ENCODE measurements around the gene CCDC28A.
A peak's percentile ranks its signal among the peaks of the same experiment; 100 is the strongest.
"Not testable (repeated sequence)": the region's sequence is repeated elsewhere in the genome, so short reads cannot be mapped to it uniquely, and the experiment has no call there.

The CCDC28A gene

GRCh38 chr6:138773177-138774091 is at the start of gene CCDC28A:
Gene CCDC28A (plus strand): TSS chr6:138773769. CDS start chr6:138776121, 2,352 bp downstream.
- DNase-seq (ENCODE audit: low spot score): peak; percentile 95

- DNase-seq (ENCODE audit: low spot score): no peak
Measured at GRCh38 chr6:138724015-138724414, 49.6 kb upstream of the CCDC28A start.

DNA sequence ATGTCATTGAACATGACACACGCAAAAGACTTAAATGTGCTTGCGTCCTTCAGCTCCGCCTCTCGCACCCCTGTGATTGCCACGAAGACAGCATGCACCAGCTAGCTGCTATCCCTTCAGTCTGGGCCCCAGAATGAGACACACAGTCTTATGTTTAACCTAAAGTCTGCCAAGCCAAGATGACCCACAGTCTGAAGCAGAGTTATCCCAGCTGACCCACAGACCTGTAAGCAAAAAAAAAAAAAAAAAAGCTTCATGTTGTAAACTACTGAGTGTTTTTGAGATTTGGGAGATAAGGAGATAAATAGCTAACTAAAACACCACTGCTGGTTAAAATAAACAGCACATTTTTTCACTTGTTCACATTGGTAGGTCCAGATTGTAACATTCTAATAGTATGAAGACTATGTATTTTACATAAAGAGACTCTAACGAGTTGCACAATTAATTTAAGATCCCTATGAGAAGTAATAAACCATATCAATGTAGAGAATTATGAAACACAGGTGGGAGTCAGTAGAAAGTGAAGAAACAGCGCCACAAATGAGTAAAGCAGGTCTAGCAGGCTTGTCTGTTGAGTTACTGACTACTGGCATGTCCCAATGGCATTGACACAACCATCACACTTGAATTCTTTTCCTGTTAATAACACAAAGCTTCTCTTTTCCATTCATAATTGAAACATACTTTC is 47.4 kb upstream of the CCDC28A start:
- DNase-seq (ENCODE audit: low spot score): no peak

DNA sequence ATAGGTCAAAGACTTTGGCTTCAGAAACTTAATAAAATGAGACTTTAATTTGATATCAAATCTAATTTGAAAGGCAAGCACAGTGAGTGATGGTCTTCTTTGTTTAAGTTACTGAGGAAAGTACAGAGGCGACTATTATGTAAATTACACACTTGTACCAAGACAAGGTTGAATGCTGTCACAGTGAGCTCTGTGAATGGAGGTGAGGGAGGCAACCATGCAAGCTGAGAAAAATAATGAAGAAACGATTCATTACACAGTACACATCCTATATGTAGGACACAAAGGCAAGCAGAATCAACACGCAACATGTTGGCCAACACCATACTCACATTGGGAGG is 46.8 kb upstream of the CCDC28A start:
- no peak for DNase-seq (ENCODE audit: low spot score)

DNA sequence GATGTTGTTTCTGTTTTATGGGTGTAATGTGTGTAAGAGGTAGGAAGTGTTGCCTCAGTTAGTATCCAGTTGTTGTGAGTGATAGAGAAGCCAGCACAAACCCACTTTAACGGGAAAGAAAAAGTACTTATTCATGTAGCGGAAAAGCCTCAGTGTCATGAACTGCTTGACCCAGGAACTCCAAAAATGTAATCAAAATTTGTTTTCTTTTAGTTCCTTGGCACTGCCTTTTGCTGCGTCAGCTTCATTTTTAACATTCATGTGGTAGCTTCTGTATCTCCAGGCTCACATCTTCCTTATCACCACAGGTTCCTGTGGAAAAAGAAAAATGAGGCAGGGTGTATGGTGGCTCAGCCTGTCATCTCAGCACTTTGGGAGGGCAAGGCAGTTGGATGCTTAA is 46.4 kb upstream of the CCDC28A start:
- DNase-seq (ENCODE audit: low spot score): no peak

- DNase-seq (ENCODE audit: low spot score): no peak
Measured at GRCh38 chr6:138728662-138729061, 44.9 kb upstream of the CCDC28A start.

- not testable (repeated sequence) for DNase-seq (ENCODE audit: low spot score)
Measured at GRCh38 chr6:138730037-138730436, 43.5 kb upstream of the CCDC28A start.

DNA sequence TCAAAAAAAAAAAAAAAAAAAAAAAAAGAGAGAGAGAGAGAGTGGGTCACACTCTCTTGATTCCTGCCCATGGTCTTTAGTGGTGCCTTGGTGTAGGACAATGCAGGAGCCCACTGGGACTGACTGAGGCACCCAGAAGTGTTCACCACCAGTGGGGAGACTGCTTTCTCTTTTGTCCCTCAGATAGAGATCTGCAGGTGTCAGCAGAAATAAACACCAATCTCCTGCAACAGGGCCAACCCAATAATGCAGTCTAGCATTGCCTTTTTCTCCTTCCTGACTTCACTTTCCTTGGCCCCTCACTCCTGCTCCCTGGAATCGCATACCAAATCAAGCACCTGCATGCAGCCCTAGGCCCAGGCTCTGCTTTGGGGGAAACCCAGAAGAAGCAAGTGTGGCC is 39.0 kb upstream of the CCDC28A start:
- no peak for DNase-seq (ENCODE audit: low spot score)

DNA sequence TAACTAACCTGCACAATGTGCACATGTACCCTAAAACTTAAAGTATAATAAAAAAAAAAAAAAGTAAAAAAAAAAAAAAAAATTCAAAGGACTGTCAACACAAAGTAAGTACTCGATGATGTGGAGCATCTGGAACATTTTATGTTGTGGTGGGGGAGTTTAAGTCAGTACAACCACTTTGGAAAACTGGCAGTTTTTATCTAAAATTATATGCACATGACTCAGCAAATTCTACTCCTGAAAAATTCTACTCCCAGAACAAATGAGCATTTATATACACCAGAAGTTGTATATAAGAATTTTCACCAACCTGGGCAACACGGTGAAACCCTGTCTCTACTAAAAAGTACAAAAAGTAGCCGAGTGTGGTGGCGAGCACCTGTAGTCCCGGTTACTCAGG is 36.9 kb upstream of the CCDC28A start:
- DNase-seq (ENCODE audit: low spot score): no peak

DNA sequence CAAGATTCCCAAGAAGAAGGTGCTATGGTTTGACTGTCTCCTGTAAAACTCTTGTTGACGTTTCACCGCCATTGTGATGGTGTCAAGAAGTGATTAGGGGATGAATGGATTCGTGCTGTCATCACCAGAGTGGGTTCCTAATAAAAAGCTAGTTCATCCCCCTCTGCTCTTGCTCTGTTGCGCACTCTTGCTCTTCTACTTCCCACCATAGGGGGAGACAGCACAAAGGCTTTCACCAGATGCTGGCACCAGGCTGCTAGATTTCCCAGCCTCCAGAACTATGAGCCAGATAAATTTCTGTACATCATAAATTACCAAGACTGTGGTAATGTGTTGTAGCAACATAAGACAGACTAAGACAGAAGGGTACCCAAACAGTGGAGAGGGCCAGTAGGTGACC is 21.6 kb upstream of the CCDC28A start:
- DNase-seq (ENCODE audit: low spot score): no peak

DNA sequence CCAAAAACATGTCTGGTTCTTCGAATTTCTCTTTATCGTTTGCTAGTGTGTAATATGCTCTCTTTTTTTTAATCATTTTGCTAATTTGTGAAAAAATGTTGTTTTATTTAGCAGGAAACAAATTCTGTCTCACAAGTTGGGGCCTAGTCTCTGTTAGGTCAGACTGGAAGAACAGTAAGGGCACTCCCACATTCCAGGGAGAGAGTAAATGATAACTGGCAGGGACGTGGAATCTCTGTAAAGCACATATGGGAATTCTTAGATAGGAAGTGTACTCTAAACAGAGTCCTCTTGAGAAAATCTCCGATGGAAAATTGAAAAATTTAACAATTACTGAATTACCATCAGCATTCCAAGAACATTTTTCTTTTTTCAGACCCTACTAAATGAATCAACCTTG is 16.4 kb upstream of the CCDC28A start:
- no peak for DNase-seq (ENCODE audit: low spot score)

DNA sequence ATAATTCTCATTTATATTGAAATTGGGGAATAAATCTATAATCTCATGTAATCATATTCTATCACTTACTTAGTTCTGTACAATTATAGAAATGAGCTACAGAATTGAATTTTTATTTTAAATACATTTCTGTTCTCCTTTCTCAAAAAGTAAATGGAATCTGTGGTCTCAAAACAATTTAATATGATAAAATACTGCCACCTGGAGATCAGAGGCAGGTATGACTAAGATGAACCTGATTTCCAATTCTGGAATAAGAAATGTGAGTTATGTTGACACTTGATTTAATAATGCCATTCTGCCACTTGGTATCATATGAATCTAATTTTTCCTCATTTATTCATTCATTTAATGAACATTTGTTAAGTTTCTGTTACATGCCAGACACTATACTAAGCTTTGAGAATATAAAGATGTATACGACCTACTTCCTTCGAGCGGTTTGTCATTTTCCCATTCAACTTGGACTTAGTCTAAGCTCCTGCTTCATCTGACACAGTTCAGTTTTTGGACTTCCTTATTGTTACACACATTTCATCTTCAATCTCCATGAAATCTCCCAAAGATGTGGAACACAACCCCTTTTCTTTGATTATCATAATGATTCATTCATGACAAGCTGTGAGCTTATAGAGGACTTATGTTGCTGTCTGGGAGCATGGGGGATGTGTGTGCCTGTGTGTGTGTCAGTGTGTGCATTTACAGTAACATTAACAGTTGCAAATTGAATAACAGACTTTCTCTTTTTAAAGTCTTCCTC is 7.5 kb upstream of the CCDC28A start:
- peak; percentile 37 for DNase-seq (ENCODE audit: low spot score)

DNA sequence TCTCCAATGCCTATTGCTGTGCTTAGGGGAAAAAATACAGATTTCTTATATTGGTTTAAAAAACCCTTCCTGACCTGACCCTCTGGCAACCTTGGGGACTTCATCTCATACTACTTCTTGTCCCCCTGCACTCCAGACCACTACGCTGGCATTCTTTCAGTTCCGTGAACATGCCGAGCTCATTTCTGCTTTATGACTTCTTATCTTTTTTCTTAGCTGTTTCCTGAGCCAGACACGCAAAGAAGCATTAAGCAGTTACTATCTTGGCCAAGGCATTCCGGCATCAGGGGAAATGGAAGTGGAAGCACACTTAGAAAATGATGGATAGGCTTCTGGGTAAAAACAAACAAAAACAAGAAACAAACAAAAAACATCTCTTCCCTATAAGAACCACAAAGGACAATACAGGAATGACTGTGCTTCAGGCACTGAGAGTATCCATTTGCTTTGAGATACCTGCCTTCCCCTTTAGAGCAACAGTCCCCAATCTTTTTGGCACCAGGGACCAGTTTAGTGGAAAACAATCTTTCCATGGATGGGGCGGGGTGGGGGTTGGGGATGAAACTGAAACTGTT is 4.4 kb upstream of the CCDC28A start:
- DNase-seq (ENCODE audit: low spot score): no peak

GRCh38 chr6:138772596-138773176 is 883 bp upstream of the CCDC28A start:
- no peak for DNase-seq (ENCODE audit: low spot score)

- DNase-seq (ENCODE audit: low spot score): no peak
Measured at GRCh38 chr6:138774370-138774769, 801 bp downstream of the CCDC28A start.

DNA sequence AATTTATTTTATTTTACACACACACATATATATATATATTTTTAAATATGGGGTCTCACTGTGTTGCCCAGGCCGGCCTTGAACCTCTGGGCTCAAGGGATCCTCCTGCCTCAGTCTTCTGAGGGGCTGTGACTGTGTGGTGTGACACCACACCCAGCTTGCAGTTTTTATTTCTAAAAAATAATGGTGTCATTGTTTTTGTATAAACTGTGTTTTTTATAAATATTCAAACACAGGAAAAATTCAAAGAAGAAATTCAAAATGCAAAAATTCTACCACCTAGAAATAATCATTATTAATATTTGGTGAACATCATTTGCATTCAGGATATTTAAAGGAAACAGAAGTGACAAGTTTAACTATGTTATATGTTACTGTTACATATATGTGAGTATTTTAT is 3.1 kb downstream of the CCDC28A start:
- no peak for DNase-seq (ENCODE audit: low spot score)

- no peak for DNase-seq (ENCODE audit: low spot score)
Measured at GRCh38 chr6:138778331-138778730, 4.8 kb downstream of the CCDC28A start.

- DNase-seq (ENCODE audit: low spot score): no peak
Measured at GRCh38 chr6:138782243-138782642, 8.7 kb downstream of the CCDC28A start.

DNA sequence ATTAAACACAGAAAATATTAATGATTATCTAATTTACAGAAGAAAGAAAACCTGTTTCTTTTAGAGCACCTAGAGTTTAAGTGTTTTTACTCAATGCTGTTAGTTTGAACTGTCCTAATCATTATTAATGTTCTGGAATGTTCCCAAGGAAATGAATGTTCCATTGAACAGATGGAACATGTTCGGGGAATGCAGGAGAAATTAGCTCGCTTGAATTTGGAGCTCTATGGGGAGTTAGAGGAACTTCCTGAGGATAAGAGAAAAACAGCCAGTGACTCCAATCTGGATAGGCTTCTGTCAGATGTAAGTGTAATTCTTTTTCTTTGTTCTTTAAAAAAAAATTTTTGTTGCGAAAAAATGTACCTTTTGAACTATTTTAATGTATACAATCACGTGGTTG is 11.5 kb downstream of the CCDC28A start:
- DNase-seq (ENCODE audit: low spot score): no peak

GRCh38 chr6:138785980-138786379 is 12.4 kb downstream of the CCDC28A start:
- DNase-seq (ENCODE audit: low spot score): no peak

GRCh38 chr6:138787138-138787537 is 13.6 kb downstream of the CCDC28A start:
- DNase-seq (ENCODE audit: low spot score): no peak
